B cell (primary cell): ENCODE results near the gene KRT24.

ENCODE experiments used
- EZH2 ChIP-seq: IDR thresholded peaks from 2 replicates; pipeline ENCODE4 v1.6.1; 2012; ENCODE audit warnings: borderline replicate concordance, low read depth, mild to moderate bottlenecking, moderate library complexity, low read length; ENCODE audit not compliant: insufficient read depth, poor library complexity, severe bottlenecking
- TF ChIP-seq, protein P1 (sequence below): fragments of 200-600 bp; IDR thresholded peaks from one replicate; pipeline ENCODE4 v1.8.0; 2022; ENCODE audit warnings: antibody characterized with exemption, mild to moderate bottlenecking

DNA sequence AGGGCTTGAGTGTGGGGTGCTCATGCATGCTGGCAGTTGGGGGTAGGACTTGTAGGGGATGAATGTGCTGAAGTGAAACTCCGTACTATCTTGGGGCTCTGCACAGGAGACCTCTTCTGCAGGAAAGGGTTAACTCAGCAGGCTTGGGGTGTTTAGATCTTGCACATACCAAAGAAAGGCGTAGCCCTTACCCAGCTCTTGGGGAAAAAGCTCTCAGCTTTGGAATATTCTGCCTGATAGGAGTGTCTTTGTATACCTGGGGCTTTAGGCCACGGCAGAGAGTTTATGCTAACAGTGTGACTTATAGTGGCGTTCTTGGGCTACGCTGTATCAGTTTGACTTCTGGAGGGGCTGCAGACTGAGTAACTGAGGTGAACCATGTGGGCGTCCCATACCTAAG is 30.5 kb upstream of the KRT24 start:
- TF ChIP-seq, protein P1, sequence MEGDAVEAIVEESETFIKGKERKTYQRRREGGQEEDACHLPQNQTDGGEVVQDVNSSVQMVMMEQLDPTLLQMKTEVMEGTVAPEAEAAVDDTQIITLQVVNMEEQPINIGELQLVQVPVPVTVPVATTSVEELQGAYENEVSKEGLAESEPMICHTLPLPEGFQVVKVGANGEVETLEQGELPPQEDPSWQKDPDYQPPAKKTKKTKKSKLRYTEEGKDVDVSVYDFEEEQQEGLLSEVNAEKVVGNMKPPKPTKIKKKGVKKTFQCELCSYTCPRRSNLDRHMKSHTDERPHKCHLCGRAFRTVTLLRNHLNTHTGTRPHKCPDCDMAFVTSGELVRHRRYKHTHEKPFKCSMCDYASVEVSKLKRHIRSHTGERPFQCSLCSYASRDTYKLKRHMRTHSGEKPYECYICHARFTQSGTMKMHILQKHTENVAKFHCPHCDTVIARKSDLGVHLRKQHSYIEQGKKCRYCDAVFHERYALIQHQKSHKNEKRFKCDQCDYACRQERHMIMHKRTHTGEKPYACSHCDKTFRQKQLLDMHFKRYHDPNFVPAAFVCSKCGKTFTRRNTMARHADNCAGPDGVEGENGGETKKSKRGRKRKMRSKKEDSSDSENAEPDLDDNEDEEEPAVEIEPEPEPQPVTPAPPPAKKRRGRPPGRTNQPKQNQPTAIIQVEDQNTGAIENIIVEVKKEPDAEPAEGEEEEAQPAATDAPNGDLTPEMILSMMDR = no peak
- no peak for TF ChIP-seq EZH2
